Mucosa of stomach (tissue), 1 donor: ENCODE results near the gene PRKAG3.

Source experiments
- H3K27me3 ChIP-seq: one replicate; pipeline ENCODE4 v1.7.0; 2013; ENCODE audit warnings: mild to moderate bottlenecking, low read length; ENCODE audit not compliant: control insufficient read depth, insufficient read depth
- H3K36me3 ChIP-seq: one replicate; pipeline ENCODE4 v1.7.0; 2013; ENCODE audit warnings: low read length; ENCODE audit not compliant: control insufficient read depth, insufficient read depth
- H3K4me1 ChIP-seq: one replicate; pipeline ENCODE4 v1.7.0; 2013; ENCODE audit warnings: mild to moderate bottlenecking, low read length; ENCODE audit not compliant: control insufficient read depth, insufficient read depth
- H3K4me3 ChIP-seq: one replicate; pipeline ENCODE4 v1.7.0; 2013; ENCODE audit warnings: low read length
- H3K9ac ChIP-seq: one replicate; pipeline ENCODE4 v1.7.0; 2013; ENCODE audit warnings: mild to moderate bottlenecking, low read length, moderate library complexity
- H3K9me3 ChIP-seq: one replicate; pipeline ENCODE4 v1.7.0; 2013; ENCODE audit warnings: mild to moderate bottlenecking, low read length, moderate library complexity; ENCODE audit not compliant: control insufficient read depth
- donor health status: Pancreatic carcinoma.

Gene PRKAG3

DNA sequence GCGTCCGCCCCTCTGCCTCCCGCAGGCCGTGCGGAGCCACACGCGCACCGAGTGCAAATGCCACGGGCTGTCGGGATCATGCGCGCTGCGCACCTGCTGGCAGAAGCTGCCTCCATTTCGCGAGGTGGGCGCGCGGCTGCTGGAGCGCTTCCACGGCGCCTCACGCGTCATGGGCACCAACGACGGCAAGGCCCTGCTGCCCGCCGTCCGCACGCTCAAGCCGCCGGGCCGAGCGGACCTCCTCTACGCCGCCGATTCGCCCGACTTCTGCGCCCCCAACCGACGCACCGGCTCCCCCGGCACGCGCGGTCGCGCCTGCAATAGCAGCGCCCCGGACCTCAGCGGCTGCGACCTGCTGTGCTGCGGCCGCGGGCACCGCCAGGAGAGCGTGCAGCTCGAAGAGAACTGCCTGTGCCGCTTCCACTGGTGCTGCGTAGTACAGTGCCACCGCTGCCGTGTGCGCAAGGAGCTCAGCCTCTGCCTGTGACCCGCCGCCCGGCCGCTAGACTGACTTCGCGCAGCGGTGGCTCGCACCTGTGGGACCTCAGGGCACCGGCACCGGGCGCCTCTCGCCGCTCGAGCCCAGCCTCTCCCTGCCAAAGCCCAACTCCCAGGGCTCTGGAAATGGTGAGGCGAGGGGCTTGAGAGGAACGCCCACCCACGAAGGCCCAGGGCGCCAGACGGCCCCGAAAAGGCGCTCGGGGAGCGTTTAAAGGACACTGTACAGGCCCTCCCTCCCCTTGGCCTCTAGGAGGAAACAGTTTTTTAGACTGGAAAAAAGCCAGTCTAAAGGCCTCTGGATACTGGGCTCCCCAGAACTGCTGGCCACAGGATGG, 42.0 kb upstream of the PRKAG3 start:
- H3K4me3 ChIP-seq, result no peak overlapping the region
- peaks cover 87% of the 10 kb centered on the region for H3K27me3 ChIP-seq
- no peak overlapping the region for H3K9ac ChIP-seq
- no peaks in the 10 kb centered on the region for H3K36me3 ChIP-seq
- H3K9me3 ChIP-seq, result no peaks in the 10 kb centered on the region
- H3K4me1 ChIP-seq, result peaks cover 9% of the 10 kb centered on the region

DNA sequence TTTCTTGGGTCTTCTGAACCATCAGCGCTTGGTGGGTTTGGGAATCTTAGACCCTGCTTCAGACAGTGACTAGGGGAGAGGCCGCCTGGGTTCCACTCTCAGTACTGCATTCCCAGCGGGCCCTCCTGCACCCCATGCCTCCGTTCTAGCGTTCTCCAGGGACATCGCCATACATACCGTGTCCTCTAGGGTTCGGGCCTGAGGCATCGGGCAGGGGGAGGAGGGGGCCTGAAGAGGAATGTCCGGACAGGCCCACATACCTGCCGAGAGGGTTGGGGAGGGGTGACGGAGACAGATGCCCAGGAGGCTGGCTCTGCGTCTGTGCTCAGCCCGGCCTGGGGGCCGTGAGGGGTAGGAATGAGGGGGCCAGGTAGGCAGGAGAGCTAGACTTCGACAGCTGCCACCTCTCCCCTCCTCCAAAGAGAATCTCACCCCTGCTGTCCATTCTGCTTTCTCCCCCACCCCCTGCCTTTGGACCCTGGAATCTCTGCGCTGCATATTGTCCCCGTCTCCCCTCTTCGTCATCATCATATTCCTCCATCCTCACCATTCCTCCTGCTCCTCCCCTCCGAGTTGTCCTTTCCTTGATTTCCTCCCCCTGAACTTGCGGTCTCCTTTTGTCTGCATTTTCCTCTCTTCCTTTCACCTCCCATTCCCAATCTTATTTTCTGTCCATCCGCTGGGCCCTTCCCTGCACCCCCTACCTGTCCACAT, 41.2 kb upstream of the PRKAG3 start:
- peaks cover 85% of the 10 kb centered on the region for H3K27me3 ChIP-seq
- no peak overlapping the region for H3K9ac ChIP-seq
- no peak overlapping the region for H3K4me3 ChIP-seq
- H3K9me3 ChIP-seq, result no peaks in the 10 kb centered on the region
- no peaks in the 10 kb centered on the region for H3K36me3 ChIP-seq
- H3K4me1 ChIP-seq, result peaks cover 9% of the 10 kb centered on the region

DNA sequence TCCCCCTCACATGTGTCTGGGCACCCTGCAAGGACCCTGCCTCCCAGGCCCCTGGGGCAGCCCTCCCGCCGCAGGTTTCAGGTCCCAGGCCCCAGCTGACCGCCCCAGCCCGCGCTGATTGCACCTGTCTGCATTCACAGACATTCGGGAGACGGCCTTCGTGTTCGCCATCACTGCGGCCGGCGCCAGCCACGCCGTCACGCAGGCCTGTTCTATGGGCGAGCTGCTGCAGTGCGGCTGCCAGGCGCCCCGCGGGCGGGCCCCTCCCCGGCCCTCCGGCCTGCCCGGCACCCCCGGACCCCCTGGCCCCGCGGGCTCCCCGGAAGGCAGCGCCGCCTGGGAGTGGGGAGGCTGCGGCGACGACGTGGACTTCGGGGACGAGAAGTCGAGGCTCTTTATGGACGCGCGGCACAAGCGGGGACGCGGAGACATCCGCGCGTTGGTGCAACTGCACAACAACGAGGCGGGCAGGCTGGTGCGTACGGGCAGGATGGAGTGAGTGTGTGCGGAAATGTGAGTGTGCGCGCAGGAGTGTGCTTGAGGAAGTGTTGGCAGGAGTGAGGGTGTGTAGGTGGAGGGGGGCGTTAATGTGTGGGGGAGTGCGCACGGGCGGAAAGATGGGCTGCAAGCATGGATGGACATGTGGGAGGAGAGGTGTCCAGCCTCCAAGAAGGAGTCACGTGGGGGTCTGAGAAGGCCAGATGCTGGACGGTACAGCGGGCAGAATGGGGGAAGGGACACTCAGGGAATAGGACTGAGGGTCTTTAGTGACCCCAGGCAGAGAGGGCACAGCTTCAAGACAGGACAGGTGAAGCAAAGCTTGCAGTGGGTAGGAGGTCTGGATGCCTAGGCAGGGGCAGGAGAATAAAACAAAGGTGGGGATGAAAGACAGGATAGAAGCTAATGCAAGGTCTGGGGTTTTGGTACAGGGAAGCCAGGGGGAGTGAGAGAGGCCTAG, 40.0 kb upstream of the PRKAG3 start:
- H3K27me3 ChIP-seq, result peaks cover 83% of the 10 kb centered on the region
- H3K4me3 ChIP-seq, result no peak overlapping the region
- H3K4me1 ChIP-seq, result peaks cover 9% of the 10 kb centered on the region

DNA sequence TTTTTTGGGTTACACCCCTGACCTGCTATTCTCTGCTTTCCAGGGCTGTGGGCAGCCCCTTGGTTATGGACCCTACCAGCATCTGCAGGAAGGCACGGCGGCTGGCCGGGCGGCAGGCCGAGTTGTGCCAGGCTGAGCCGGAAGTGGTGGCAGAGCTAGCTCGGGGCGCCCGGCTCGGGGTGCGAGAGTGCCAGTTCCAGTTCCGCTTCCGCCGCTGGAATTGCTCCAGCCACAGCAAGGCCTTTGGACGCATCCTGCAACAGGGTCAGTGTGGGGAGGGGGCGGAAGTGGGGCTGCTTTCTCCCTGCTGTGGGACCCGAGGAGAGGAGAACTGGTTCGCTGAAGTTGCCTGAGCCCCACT, 39.4 kb upstream of the PRKAG3 start:
- Histone ChIP-seq H3K9me3 (no peaks in the 10 kb centered on the region), H3K9ac (no peak overlapping the region), H3K4me1 (peaks cover 9% of the 10 kb centered on the region), H3K27me3 (peaks cover 82% of the 10 kb centered on the region), H3K36me3 (no peaks in the 10 kb centered on the region), H3K4me3 (no peak overlapping the region)

More for the DNA sequence above, 40.0 kb upstream of the PRKAG3 start:
- Histone ChIP-seq H3K9ac (no peak overlapping the region), H3K36me3 (no peaks in the 10 kb centered on the region), H3K9me3 (no peaks in the 10 kb centered on the region)

DNA sequence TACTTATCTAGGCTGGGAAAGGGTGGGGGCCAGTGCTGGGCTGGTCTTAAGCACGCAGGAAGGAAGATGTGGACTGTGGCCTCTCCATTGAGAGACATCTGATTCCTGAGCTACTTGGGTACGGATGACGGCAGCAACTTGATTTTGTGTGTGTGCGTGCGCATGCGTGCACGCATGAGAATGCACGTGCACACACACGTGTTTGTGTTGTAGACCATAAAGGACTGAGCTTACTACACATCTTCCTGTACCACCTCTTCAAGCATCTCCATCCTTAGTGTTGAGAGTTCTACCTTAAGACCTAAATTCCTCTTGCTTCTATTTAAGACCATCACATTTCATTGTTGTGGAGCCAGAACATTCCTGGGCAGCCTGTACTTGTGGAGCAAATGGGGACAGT, 37.5 kb upstream of the PRKAG3 start:
- no peaks in the 10 kb centered on the region for H3K9me3 ChIP-seq
- H3K9ac ChIP-seq, result no peak overlapping the region
- H3K36me3 ChIP-seq, result no peaks in the 10 kb centered on the region
- peaks cover 71% of the 10 kb centered on the region for H3K27me3 ChIP-seq
- peaks cover 9% of the 10 kb centered on the region for H3K4me1 ChIP-seq
- no peak overlapping the region for H3K4me3 ChIP-seq

DNA sequence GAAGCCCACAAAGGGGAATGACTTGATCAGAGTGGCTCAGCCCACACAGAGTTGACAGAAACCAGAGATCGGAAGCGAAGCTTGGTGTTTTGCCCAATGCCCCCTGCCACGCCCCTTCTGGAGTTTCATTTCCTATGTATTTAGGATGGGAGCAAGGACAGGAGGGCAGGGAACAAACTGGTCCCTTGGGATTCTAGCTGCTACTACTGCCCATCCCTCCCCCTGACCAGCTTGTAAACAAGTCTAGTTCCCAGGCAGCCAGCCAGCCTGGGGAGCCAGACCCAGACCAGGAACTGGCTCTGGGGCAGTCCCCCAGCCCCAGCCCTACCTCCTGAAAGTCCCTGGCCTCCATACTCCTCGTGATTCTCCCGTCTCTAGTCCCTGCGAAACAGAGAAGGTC, 36.3 kb upstream of the PRKAG3 start:
- Histone ChIP-seq H3K27me3 (peaks cover 71% of the 10 kb centered on the region), H3K9me3 (no peaks in the 10 kb centered on the region), H3K4me3 (no peak overlapping the region), H3K36me3 (no peaks in the 10 kb centered on the region), H3K9ac (no peak overlapping the region), H3K4me1 (peaks cover 6% of the 10 kb centered on the region)

DNA sequence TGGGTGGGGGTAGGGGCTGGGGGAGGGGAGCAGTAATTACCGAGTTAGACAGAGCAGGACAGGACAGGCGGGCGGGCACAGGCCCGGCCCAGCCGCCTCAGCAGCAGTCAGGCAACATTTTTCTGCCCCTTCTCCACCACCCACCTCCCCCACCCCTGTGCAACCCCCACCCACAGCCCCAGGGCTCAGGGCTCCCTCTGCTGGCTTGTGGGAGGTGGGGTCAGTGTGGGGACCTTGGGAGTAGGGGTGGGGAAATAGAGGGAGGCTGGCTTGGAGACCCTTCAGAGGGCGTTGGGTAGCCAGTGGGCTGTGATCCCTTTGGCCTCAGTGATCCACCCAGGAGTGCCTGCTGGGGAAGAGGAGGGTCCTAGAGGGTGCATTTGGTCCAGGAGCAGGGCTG, 34.4 kb upstream of the PRKAG3 start:
- Histone ChIP-seq H3K9me3 (no peaks in the 10 kb centered on the region), H3K9ac (no peak overlapping the region), H3K4me3 (no peak overlapping the region), H3K36me3 (no peaks in the 10 kb centered on the region), H3K27me3 (peaks cover 65% of the 10 kb centered on the region), H3K4me1 (peaks cover 3% of the 10 kb centered on the region)

DNA sequence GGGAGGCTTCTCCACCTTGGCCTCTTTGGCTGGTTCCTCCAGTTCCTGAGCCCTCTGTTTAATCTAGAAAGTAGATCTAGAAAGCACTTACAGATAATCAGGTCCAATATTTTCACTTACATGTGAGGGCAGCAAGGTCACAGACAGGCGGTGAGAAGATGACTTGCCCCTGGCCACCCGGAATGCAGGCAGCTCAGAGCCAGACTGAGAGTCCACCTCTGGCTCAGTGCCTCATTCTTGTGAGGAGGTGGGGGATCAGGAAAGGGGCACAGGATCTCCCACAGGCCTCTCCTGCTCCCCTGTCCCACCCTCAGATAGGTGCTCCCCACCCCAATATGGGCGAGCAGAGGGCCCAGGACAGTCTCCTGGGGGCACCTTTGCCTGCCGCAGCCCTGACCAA, 33.8 kb upstream of the PRKAG3 start:
- Histone ChIP-seq H3K4me1 (peaks cover 2% of the 10 kb centered on the region), H3K27me3 (peaks cover 65% of the 10 kb centered on the region), H3K4me3 (no peak overlapping the region), H3K36me3 (no peaks in the 10 kb centered on the region), H3K9ac (no peak overlapping the region), H3K9me3 (no peaks in the 10 kb centered on the region)

DNA sequence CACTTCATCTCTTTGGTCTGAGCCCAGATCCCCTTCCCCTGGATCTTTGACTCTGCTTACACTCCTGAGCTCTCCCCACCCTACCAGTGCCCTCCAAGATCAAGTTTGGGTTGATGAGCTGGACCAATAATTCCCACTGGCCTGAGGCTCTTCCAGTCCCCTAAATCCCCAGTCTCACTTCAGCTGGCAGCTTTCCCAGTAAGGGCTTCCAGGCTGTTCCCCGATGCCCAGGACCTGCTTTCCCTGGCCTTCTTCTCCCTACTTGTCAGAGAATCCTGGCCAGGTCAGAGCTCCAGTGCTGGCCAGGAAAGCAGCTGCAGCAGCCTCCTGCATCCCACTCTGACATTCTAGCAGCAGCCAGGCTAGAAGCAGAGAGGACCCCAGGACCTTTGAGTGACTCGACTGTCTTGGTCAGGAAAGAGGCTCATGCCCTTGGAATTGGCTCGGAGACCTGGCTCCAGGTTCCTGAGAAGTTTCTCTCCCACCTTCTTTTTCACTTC, 31.5 kb upstream of the PRKAG3 start:
- peaks cover 67% of the 10 kb centered on the region for H3K27me3 ChIP-seq
- H3K9ac ChIP-seq, result no peak overlapping the region
- H3K4me1 ChIP-seq, result peaks cover 7% of the 10 kb centered on the region

DNA sequence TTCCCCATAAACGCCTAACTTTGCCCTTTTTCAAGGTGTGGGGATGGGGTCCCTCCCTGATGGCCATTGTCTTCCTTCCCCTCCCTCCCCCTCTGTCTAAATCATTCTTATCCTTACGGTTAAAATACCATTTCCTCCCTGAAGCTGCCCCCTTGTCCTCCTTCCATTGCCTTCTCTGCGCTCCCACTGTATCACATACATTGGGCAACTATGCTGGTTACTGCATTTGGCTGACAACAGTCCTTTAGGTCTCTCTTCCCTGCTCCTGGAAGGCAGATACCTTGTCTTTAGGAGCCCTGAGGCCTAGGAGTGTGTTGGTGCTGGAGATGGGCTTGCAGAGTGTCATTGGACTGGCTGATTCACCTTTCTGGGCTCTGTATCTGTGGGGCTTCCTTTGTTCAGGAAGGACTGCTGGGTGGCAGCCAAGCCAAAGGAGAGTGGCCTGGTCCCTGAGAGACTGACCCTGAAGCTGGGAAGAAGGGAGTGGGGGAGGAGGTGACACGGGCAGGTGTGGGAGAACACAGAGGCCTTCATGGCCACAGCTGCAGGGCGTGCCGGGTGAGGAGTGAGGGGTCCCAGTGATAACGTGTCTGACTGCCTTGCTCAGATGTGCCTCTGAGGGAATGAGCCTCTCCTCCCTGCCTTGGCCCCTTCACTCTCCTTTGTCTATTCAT, 30.2 kb upstream of the PRKAG3 start:
- Histone ChIP-seq H3K9me3 (no peaks in the 10 kb centered on the region), H3K27me3 (peaks cover 68% of the 10 kb centered on the region), H3K4me1 (peaks cover 7% of the 10 kb centered on the region), H3K36me3 (no peaks in the 10 kb centered on the region), H3K4me3 (no peak overlapping the region), H3K9ac (no peak overlapping the region)

More for the DNA sequence above, 31.5 kb upstream of the PRKAG3 start:
- Histone ChIP-seq H3K9me3 (no peaks in the 10 kb centered on the region), H3K36me3 (no peaks in the 10 kb centered on the region), H3K4me3 (no peak overlapping the region)

DNA sequence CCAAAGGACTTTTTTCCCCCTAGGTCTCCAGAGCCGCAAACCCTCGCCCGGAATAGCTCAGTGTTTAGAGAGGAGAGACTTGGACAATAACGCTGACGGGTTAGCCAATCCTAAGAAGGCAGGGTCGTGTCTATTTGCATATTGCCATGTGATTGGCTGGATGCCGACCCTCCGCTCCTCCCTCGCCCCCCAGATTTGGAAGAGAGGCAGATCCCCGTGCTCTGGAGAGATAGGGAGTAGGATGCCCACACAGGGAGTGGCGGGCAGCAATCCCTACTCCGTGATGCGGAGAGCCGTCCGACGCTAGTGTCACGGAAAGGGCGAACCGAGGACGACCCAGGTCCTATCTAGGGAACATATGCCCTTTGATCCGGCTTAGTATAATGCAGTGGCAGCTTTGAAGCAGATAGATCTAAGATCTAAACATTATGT, 29.4 kb upstream of the PRKAG3 start:
- H3K9me3 ChIP-seq, result no peaks in the 10 kb centered on the region
- no peaks in the 10 kb centered on the region for H3K36me3 ChIP-seq
- H3K4me1 ChIP-seq, result peaks cover 7% of the 10 kb centered on the region
- H3K4me3 ChIP-seq, result no peak overlapping the region
- no peak overlapping the region for H3K9ac ChIP-seq
- H3K27me3 ChIP-seq, result peaks cover 71% of the 10 kb centered on the region
